A549 (cell line): ENCODE results near the gene SCAMP2. TPM values are rescaled to one million over a fixed set of nuclear protein-coding genes. Genes with fewer than 3 reads are reported as not detected.
A peak's percentile ranks its signal among the peaks of the same experiment; 100 is the strongest.
"Not testable (repeated sequence)": the region's sequence is repeated elsewhere in the genome, so short reads cannot be mapped to it uniquely, and the experiment has no call there.

Source experiments
- ATAC-seq, 2 experiments: fragments of 200-7000 bp in 1 of 2; fragments of >200 bp in 1 of 2; cut with Nextera tagmentation in 1 of 2; cut with Tn5 transposase in 1 of 2; 3 replicates each; pipeline versions ENCODE4 v1.8.0 to v1.9.1; 2018 to 2020; ENCODE audit warnings: mild to moderate bottlenecking in 1 of 2, moderate library complexity in 1 of 2
- CTCF ChIA-PET: fragments of 300-600 bp; sonication (Branson Sonifier 250); formaldehyde crosslinking; extraction: SDS; loops from one replicate; lab custom pipeline; 2021; ENCODE audit warnings: antibody characterized with exemption, inconsistent platforms; lab: Yijun Ruan, JAX
- POLR2A ChIA-PET: fragments of 350-600 bp; formaldehyde crosslinking; extraction: SDS; loops from one replicate; lab custom pipeline; 2021; ENCODE audit warnings: antibody characterized with exemption, inconsistent platforms; lab: Yijun Ruan, JAX
- DNase-seq, 2 experiments: peaks; one replicate each; pipeline versions ENCODE4 v3.0.0 to v3.0.0-alpha.2; 2011 to 2016; ENCODE audit warnings: low read depth in 1 of 2, low spot score in 1 of 2
- FAIRE-seq: peaks from 2 replicates; lab custom pipeline; 2011; peaks lifted over from hg19 to GRCh38; lab: Jason Lieb, UNC
- H3K27ac ChIP-seq, 2 experiments: fragments of >200 bp; sonication (Bioruptor Twin); formaldehyde crosslinking; 3 replicates each; pipeline ENCODE4 v1.5.1; 2016 to 2017
- H3K4me1 ChIP-seq: fragments of >200 bp; sonication (Bioruptor Twin); formaldehyde crosslinking; 3 replicates; pipeline ENCODE4 v1.6.1; 2016
- H3K4me2 ChIP-seq: fragments of >200 bp; sonication (Bioruptor Twin); formaldehyde crosslinking; 3 replicates; pipeline ENCODE4 v1.6.1; 2016
- H3K4me3 ChIP-seq: fragments of >200 bp; sonication (Bioruptor Twin); formaldehyde crosslinking; 3 replicates; pipeline ENCODE4 v1.5.1; 2016
- H3K9me3 ChIP-seq: fragments of >200 bp; sonication (Bioruptor Twin); formaldehyde crosslinking; 3 replicates; pipeline ENCODE4 v1.6.1; 2016
- CBX2 ChIP-seq: fragments of 200-600 bp; sonication (generic); IDR thresholded peaks from 2 replicates; pipeline ENCODE4 v1.6.1; 2016; ENCODE audit warnings: low read depth, mild to moderate bottlenecking, borderline replicate concordance
- CHD2 ChIP-seq: fragments of 150-350 bp; IDR thresholded peaks from 2 replicates; pipeline ENCODE4 v1.6.1; 2014; ENCODE audit warnings: low read length; ENCODE audit not compliant: partially characterized antibody
- EHMT2 ChIP-seq: fragments of 200-600 bp; sonication (generic); IDR thresholded peaks from 2 replicates; pipeline ENCODE4 v1.6.1; 2016; ENCODE audit warnings: antibody characterized with exemption, low read depth, mild to moderate bottlenecking, moderate library complexity
- EP300 ChIP-seq, 2 experiments: fragments of >200 bp; sonication (Bioruptor Twin); formaldehyde crosslinking; IDR thresholded peaks; 2 replicates in 1 of 2; 3 replicates in 1 of 2; pipeline ENCODE4 v1.6.1; 2016 to 2017
- FOSB ChIP-seq: fragments of 250-450 bp; sonication (Bioruptor Pico); IDR thresholded peaks from 2 replicates; pipeline ENCODE4 v1.5.0; 2020; ENCODE audit warnings: mild to moderate bottlenecking, moderate library complexity
- GATA3 ChIP-seq: IDR thresholded peaks from 2 replicates; pipeline ENCODE4 v1.6.1; 2012; ENCODE audit warnings: borderline replicate concordance
- HOXB13 ChIP-seq: fragments of 250-450 bp; sonication (Bioruptor Pico); IDR thresholded peaks from 2 replicates; pipeline ENCODE4 v1.5.0; 2020; ENCODE audit warnings: low read depth, mild to moderate bottlenecking, moderate library complexity
- HOXB5 ChIP-seq: fragments of 250-450 bp; sonication (Bioruptor Pico); IDR thresholded peaks from 2 replicates; pipeline ENCODE4 v1.5.0; 2020; ENCODE audit warnings: mild to moderate bottlenecking, moderate library complexity
- JUN ChIP-seq, 2 experiments: fragments of >200 bp; sonication (Bioruptor Twin); formaldehyde crosslinking; IDR thresholded peaks; 2 replicates in 1 of 2; 3 replicates in 1 of 2; pipeline ENCODE4 v1.6.1; 2016 to 2017
- KDM1A ChIP-seq: fragments of 200-600 bp; sonication (generic); IDR thresholded peaks from 2 replicates; pipeline ENCODE4 v1.6.1; 2016; ENCODE audit warnings: low read depth, mild to moderate bottlenecking
- PBX3 ChIP-seq: IDR thresholded peaks from 2 replicates; pipeline ENCODE4 v1.6.1; 2012
- POLR2A ChIP-seq: IDR thresholded peaks from 2 replicates; pipeline ENCODE4 v1.6.1; 2012; ENCODE audit warnings: mild to moderate bottlenecking, low read length
- POLR2AphosphoS2 ChIP-seq: conservative IDR thresholded peaks from 2 replicates; pipeline ENCODE4 v1.6.1; 2012; ENCODE audit warnings: low read length, improper control_type of control experiment, inconsistent platforms
- RARB ChIP-seq: fragments of 250-450 bp; sonication (Bioruptor Pico); IDR thresholded peaks from 2 replicates; pipeline ENCODE4 v1.8.0; 2021; ENCODE audit warnings: mild to moderate bottlenecking, moderate library complexity
- RFX5 ChIP-seq: fragments of 450-650 bp; IDR thresholded peaks from 2 replicates; pipeline ENCODE4 v1.7.1; 2014; ENCODE audit warnings: antibody characterized with exemption, mild to moderate bottlenecking, moderate library complexity
- USF2 ChIP-seq: fragments of 450-650 bp; IDR thresholded peaks from 2 replicates; pipeline ENCODE4 v1.6.1; 2014; ENCODE audit warnings: antibody characterized with exemption
- ZFP36 ChIP-seq: fragments of 450-650 bp; IDR thresholded peaks from 2 replicates; pipeline ENCODE4 v1.6.1; 2014; ENCODE audit warnings: borderline replicate concordance; ENCODE audit not compliant: partially characterized antibody
- ZNF302 ChIP-seq: fragments of 250-450 bp; sonication (Bioruptor Pico); IDR thresholded peaks from 2 replicates; pipeline ENCODE4 v1.9.0; 2021; ENCODE audit warnings: inconsistent platforms, mild to moderate bottlenecking, moderate library complexity
- WGBS: methylation state at CpG from one replicate; pipeline ENCODE4 v1.1.6; 2017; ENCODE audit errors: missing lambda C conversion rate; 5-methylcytosine and 5-hydroxymethylcytosine counted together
- polyA plus RNA-seq, 4 experiments: library from polyadenylated mRNA; depleted of rRNA in 3 of 4; stranded (reverse); fragments of >200 nt; fragmentation: RNase III in 1 of 4; extraction: RNeasy Plus Mini Kit Qiagen cat#74134 plus additional on column Dnase treatment in 1 of 4; gene quantifications; 2 replicates in 3 of 4; 3 replicates in 1 of 4; pipeline ENCODE4 v1.2.3, GENCODE V29; 2011 to 2017
- TF ChIP-seq, protein P1 (sequence below): IDR thresholded peaks from 2 replicates; pipeline ENCODE4 v1.6.1; 2012
- TF ChIP-seq, protein P2 (sequence below): fragments of >200 bp; sonication (Bioruptor Twin); formaldehyde crosslinking; IDR thresholded peaks from 3 replicates; pipeline ENCODE4 v1.6.1; 2016
- TF ChIP-seq, protein P3 (sequence below): fragments of >200 bp; sonication (Bioruptor Twin); formaldehyde crosslinking; IDR thresholded peaks from 3 replicates; pipeline ENCODE4 v1.5.1; 2016
- TF ChIP-seq, protein P4 (sequence below): fragments of 250-450 bp; sonication (Bioruptor Pico); IDR thresholded peaks from 2 replicates; pipeline ENCODE4 v1.5.0; 2020; ENCODE audit warnings: low read depth, mild to moderate bottlenecking, moderate library complexity

The SCAMP2 gene
- polyA plus RNA-seq, 2 of the 4 experiments (the other 2 are of a cell fraction): 41.5 to 128 TPM

GRCh38 chr15:74897300-74897701 is 24.1 kb upstream of the SCAMP2 start:
- H3K27ac ChIP-seq: no peak overlapping the region
- FAIRE-seq (no peak), DNase-seq (no peak)
- H3K4me2 ChIP-seq: no peak overlapping the region
- POLR2A ChIA-PET: interaction anchor here (0.6 to 3.7 kb wide), 2 partner anchors 9 to 16 kb away, joined by 7 to 31 read pairs; partner anchors contain the start of gene FAM219B
- CTCF ChIA-PET: interaction anchor here (0.6 to 7.7 kb wide), 10 partner anchors 7 to 128 kb away, joined by 3 to 92 read pairs (median 4); partner anchors contain the start of genes FAM219B, MPI and SCAMP2
- no peak overlapping the region for H3K4me3 ChIP-seq
- H3K4me1 ChIP-seq: 0 out of 3 replicates have a peak, but pooled peaks cover 2% of the 10 kb centered on the region
- WGBS: 92% methylated on average over 6 of the region's 6 CpGs
- TF ChIP-seq PBX3 (0 out of 2 replicates have a peak, but pooled peaks have one; percentile 1), FOSB (CRISPR knock-in tag) (no peak), HOXB13 (no peak), ZNF302 (CRISPR knock-in tag) (no peak), EHMT2 (no peak), EP300 (IDR thresholded peaks at IDR 0.05) (no peak), POLR2A (no peak), ZFP36 (no peak), KDM1A (no peak), RARB (CRISPR knock-in tag) (no peak), POLR2AphosphoS2 (0 out of 2 replicates have a peak, but pooled peaks have one; percentile 42), GATA3 (no peak), RFX5 (no peak)
- TF ChIP-seq, protein P1, sequence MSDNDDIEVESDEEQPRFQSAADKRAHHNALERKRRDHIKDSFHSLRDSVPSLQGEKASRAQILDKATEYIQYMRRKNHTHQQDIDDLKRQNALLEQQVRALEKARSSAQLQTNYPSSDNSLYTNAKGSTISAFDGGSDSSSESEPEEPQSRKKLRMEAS: no peak
- TF ChIP-seq, protein P2, sequence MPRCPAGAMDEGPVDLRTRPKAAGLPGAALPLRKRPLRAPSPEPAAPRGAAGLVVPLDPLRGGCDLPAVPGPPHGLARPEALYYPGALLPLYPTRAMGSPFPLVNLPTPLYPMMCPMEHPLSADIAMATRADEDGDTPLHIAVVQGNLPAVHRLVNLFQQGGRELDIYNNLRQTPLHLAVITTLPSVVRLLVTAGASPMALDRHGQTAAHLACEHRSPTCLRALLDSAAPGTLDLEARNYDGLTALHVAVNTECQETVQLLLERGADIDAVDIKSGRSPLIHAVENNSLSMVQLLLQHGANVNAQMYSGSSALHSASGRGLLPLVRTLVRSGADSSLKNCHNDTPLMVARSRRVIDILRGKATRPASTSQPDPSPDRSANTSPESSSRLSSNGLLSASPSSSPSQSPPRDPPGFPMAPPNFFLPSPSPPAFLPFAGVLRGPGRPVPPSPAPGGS: no peak
- TF ChIP-seq, all 56 proteins: peak for 2
- ATAC-seq: peak; percentile 6 to 9; a peak in 3 of 6 replicates
- H3K9me3 ChIP-seq: no peaks in the 10 kb centered on the region

- CTCF ChIA-PET: interaction anchor here (0.6 to 3.8 kb wide), 7 partner anchors 10 to 261 kb away, joined by 3 to 12 read pairs (median 4); partner anchors contain the start of genes FAM219B and SCAMP2
- H3K4me2 ChIP-seq: no peak overlapping the region
- POLR2A ChIA-PET: interaction anchor here (3.7 kb wide), 1 partner anchor 10 kb away, joined by 31 read pairs; the partner anchor contains the start of gene FAM219B
- FAIRE-seq (no peak), ATAC-seq (no peak), DNase-seq (no peak)
- H3K4me1 ChIP-seq: 0 out of 3 replicates have a peak, but pooled peaks cover under 1% of the 10 kb centered on the region
- 92% methylated on average over 3 of the region's 3 CpGs for WGBS
- no peak overlapping the region for H3K4me3 ChIP-seq
- TF ChIP-seq CBX2 (no peak), CHD2 (no peak), PBX3 (no peak)
- TF ChIP-seq, all 56 proteins: peak for 0
- Histone ChIP-seq H3K9me3 (no peaks in the 10 kb centered on the region), H3K27ac (no peak overlapping the region)
Observed at GRCh38 chr15:74896316-74896715, 23.2 kb upstream of the SCAMP2 start.

DNA sequence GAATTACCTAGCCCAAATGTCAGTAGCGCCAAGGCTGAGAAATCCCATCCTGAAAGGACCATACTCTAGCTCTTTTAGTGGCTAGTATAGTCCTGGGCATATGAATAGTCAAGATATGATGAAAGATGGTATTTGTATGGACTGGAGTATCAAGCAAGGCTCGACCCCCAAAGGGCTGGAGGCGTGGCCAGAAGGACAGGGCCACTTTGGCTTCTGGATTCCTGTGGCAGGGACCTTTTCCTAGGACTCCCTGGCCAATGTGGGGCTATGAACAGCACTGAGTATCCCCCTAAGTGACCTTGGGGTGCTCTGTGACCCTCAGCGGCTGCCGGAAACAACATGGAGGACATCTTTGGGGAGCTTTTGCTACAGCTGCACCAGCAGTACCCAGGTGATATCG is 22.7 kb upstream of the SCAMP2 start:
- ChIA-PET CTCF (interaction anchor here (1.2 to 3.8 kb wide), 4 partner anchors 10 to 125 kb away, joined by 3 to 12 read pairs (median 6); partner anchors contain the start of gene FAM219B), POLR2A (interaction anchor here (3.7 kb wide), 1 partner anchor 11 kb away, joined by 31 read pairs; the partner anchor contains the start of gene FAM219B)
- TF ChIP-seq HOXB5 (no peak), USF2 (no peak), JUN (IDR thresholded peaks at IDR 0.05) (0 out of 5 replicates have a peak, but pooled peaks of 1 of the 2 experiments have one; percentile 37)
- TF ChIP-seq, protein P3, sequence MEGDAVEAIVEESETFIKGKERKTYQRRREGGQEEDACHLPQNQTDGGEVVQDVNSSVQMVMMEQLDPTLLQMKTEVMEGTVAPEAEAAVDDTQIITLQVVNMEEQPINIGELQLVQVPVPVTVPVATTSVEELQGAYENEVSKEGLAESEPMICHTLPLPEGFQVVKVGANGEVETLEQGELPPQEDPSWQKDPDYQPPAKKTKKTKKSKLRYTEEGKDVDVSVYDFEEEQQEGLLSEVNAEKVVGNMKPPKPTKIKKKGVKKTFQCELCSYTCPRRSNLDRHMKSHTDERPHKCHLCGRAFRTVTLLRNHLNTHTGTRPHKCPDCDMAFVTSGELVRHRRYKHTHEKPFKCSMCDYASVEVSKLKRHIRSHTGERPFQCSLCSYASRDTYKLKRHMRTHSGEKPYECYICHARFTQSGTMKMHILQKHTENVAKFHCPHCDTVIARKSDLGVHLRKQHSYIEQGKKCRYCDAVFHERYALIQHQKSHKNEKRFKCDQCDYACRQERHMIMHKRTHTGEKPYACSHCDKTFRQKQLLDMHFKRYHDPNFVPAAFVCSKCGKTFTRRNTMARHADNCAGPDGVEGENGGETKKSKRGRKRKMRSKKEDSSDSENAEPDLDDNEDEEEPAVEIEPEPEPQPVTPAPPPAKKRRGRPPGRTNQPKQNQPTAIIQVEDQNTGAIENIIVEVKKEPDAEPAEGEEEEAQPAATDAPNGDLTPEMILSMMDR: no peak
- TF ChIP-seq, protein P4, sequence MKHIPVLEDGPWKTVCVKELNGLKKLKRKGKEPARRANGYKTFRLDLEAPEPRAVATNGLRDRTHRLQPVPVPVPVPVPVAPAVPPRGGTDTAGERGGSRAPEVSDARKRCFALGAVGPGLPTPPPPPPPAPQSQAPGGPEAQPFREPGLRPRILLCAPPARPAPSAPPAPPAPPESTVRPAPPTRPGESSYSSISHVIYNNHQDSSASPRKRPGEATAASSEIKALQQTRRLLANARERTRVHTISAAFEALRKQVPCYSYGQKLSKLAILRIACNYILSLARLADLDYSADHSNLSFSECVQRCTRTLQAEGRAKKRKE (CRISPR knock-in tag): no peak

GRCh38 chr15:74894383-74894782 is 21.2 kb upstream of the SCAMP2 start:
- not testable (repeated sequence) for H3K4me2 ChIP-seq, H3K4me3 ChIP-seq, DNase-seq, FAIRE-seq, H3K4me1 ChIP-seq, H3K27ac ChIP-seq, H3K9me3 ChIP-seq, ATAC-seq
- ChIA-PET CTCF (interaction anchor here (0.6 to 9.2 kb wide), 6 partner anchors 6 to 263 kb away, joined by 3 to 92 read pairs (median 4); no protein-coding TSS in a partner anchor), POLR2A (interaction anchor here (0.7 kb wide), 1 partner anchor 131 kb away, joined by 3 read pairs; no protein-coding TSS in a partner anchor)
- WGBS: 91% methylated on average over 7 of the region's 7 CpGs

More for the DNA sequence above, 22.7 kb upstream of the SCAMP2 start:
- no peak for FAIRE-seq
- Histone ChIP-seq H3K4me2 (no peak overlapping the region), H3K9me3 (no peaks in the 10 kb centered on the region), H3K4me1 (peaks cover 1% of the 10 kb centered on the region; the same call in 1 of the 3 replicates), H3K4me3 (no peak overlapping the region), H3K27ac (no peak overlapping the region)
- DNase-seq: no peak
- ATAC-seq: no peak
- 94% methylated on average over 6 of the region's 6 CpGs for WGBS
